GM12892 (cell line): ENCODE results near the gene ANGPTL7.

ENCODE experiments used
- POLR2A ChIP-seq: IDR thresholded peaks from 2 replicates; pipeline ENCODE4 v1.6.1; 2011; ENCODE audit warnings: low read depth, low read length, control low read depth
- POLR2AphosphoS5 ChIP-seq: IDR thresholded peaks from 2 replicates; pipeline ENCODE4 v1.6.1; 2011; ENCODE audit warnings: low read depth, low read length, control low read depth
- TAF1 ChIP-seq: IDR thresholded peaks from 2 replicates; pipeline ENCODE4 v1.6.1; 2011; ENCODE audit warnings: low read depth, mild to moderate bottlenecking, control low read depth, low read length, borderline replicate concordance

- TF ChIP-seq POLR2A: no peak
- no peak for TF ChIP-seq TAF1
- no peak for TF ChIP-seq POLR2AphosphoS5
These were observed 31.8 kb upstream of the ANGPTL7 start for GRCh38 chr1:11157394-11157793.
